Muscle layer of colon (tissue), 2 donors: Measurements from ENCODE around the gene GSTA4.

ENCODE experiments used
- H3K27ac ChIP-seq: one replicate; pipeline ENCODE4 v1.7.0; 2013; ENCODE audit warnings: low read depth, mild to moderate bottlenecking, low read length, moderate library complexity
- H3K27me3 ChIP-seq, 2 donors: one replicate each; pipeline ENCODE4 v1.7.0; 2013; ENCODE audit warnings: low read length in 2 of 2, mild to moderate bottlenecking in 2 of 2; ENCODE audit not compliant: insufficient read depth in 2 of 2, control insufficient read depth in 1 of 2
- H3K36me3 ChIP-seq: one replicate; pipeline ENCODE4 v1.7.0; 2013; ENCODE audit warnings: mild to moderate bottlenecking, low read length; ENCODE audit not compliant: insufficient read depth
- H3K4me1 ChIP-seq: one replicate; pipeline ENCODE4 v1.7.0; 2013; ENCODE audit warnings: mild to moderate bottlenecking, low read length; ENCODE audit not compliant: insufficient read depth
- H3K4me3 ChIP-seq, 2 donors: one replicate each; pipeline ENCODE4 v1.7.0; 2013; ENCODE audit warnings: low read length in 2 of 2, low read depth in 1 of 2, mild to moderate bottlenecking in 1 of 2, moderate library complexity in 1 of 2
- H3K9ac ChIP-seq: one replicate; pipeline ENCODE4 v1.7.0; 2013; ENCODE audit warnings: low read length
- H3K9me3 ChIP-seq: one replicate; pipeline ENCODE4 v1.7.0; 2013; ENCODE audit warnings: mild to moderate bottlenecking, low read length
- donor health status: abdominal sarcoma.
- donor health status: Adenocarcinoma of cecum.

The GSTA4 gene

GRCh38 chr6:52942221-52942620 lies 52.9 kb downstream of the GSTA4 start:
- Histone ChIP-seq H3K9ac (no peak overlapping the region), H3K4me1 (no peaks in the 10 kb centered on the region), H3K4me3 (no peak overlapping the region), H3K36me3 (no peaks in the 10 kb centered on the region), H3K27ac (no peak overlapping the region), H3K27me3 (no peaks in the 10 kb centered on the region), H3K9me3 (no peaks in the 10 kb centered on the region)

- no peaks in the 10 kb centered on the region for H3K9me3 ChIP-seq
- H3K27ac ChIP-seq, result no peak overlapping the region
- no peak overlapping the region for H3K4me3 ChIP-seq
- H3K4me1 ChIP-seq, result no peaks in the 10 kb centered on the region
- H3K9ac ChIP-seq, result no peak overlapping the region
- no peaks in the 10 kb centered on the region for H3K27me3 ChIP-seq
- no peaks in the 10 kb centered on the region for H3K36me3 ChIP-seq
Observed at GRCh38 chr6:52937908-52938307, 57.2 kb downstream of the GSTA4 start.

GRCh38 chr6:52933778-52934177 lies 61.3 kb downstream of the GSTA4 start:
- no peaks in the 10 kb centered on the region for H3K4me1 ChIP-seq
- no peaks in the 10 kb centered on the region for H3K36me3 ChIP-seq

GRCh38 chr6:52931351-52931750 lies 63.7 kb downstream of the GSTA4 start:
- no peak overlapping the region for H3K9ac ChIP-seq
- no peaks in the 10 kb centered on the region for H3K27me3 ChIP-seq
- no peak overlapping the region for H3K27ac ChIP-seq

More at GRCh38 chr6:52933778-52934177, 61.3 kb downstream of the GSTA4 start:
- Histone ChIP-seq H3K9me3 (no peaks in the 10 kb centered on the region), H3K27ac (no peak overlapping the region), H3K9ac (no peak overlapping the region), H3K4me3 (no peak overlapping the region), H3K27me3 (no peaks in the 10 kb centered on the region)

GRCh38 chr6:52929321-52930164 lies 65.5 kb downstream of the GSTA4 start:
- no peaks in the 10 kb centered on the region for H3K36me3 ChIP-seq
- no peaks in the 10 kb centered on the region for H3K9me3 ChIP-seq
- H3K4me3 ChIP-seq, result no peak overlapping the region
- H3K27me3 ChIP-seq, result no peaks in the 10 kb centered on the region
- no peak overlapping the region for H3K27ac ChIP-seq
- no peaks in the 10 kb centered on the region for H3K4me1 ChIP-seq
- H3K9ac ChIP-seq, result no peak overlapping the region

More at GRCh38 chr6:52931351-52931750, 63.7 kb downstream of the GSTA4 start:
- H3K4me1 ChIP-seq, result no peaks in the 10 kb centered on the region
- H3K4me3 ChIP-seq, result no peak overlapping the region
- no peaks in the 10 kb centered on the region for H3K36me3 ChIP-seq
- H3K9me3 ChIP-seq, result no peaks in the 10 kb centered on the region
